AG04449 (cell line): ENCODE results near the gene ZNF438.
"Not testable (repeated sequence)": the region's sequence is repeated elsewhere in the genome, so short reads cannot be mapped to it uniquely, and the experiment has no call there.

Source experiments
- CTCF ChIA-PET: fragments of 350-600 bp; formaldehyde crosslinking; extraction: SDS; loops from one replicate; lab custom pipeline; 2021; ENCODE audit warnings: antibody characterized with exemption; lab: Yijun Ruan, JAX
- POLR2A ChIA-PET: fragments of 400-600, 350-600 bp; formaldehyde crosslinking; extraction: SDS; loops from one replicate; lab custom pipeline; 2020; ENCODE audit warnings: antibody characterized with exemption, inconsistent platforms; lab: Yijun Ruan, JAX
- DNase-seq: peaks from one replicate; pipeline ENCODE4 v3.0.0-alpha.2; 2010; ENCODE audit warnings: low read depth, low spot score
- H3K4me3 ChIP-seq: 2 replicates; pipeline ENCODE4 v1.5.1; 2011; ENCODE audit warnings: low read depth, mild to moderate bottlenecking, control low read depth, low read length
- TF ChIP-seq, protein P1 (sequence below): IDR thresholded peaks from one replicate; pipeline ENCODE4 v1.5.1; 2011; ENCODE audit warnings: mild to moderate bottlenecking, moderate library complexity, low read length, control low read depth, inconsistent platforms; ENCODE audit not compliant: insufficient read depth; ENCODE audit errors: missing control alignments

The ZNF438 gene

DNA sequence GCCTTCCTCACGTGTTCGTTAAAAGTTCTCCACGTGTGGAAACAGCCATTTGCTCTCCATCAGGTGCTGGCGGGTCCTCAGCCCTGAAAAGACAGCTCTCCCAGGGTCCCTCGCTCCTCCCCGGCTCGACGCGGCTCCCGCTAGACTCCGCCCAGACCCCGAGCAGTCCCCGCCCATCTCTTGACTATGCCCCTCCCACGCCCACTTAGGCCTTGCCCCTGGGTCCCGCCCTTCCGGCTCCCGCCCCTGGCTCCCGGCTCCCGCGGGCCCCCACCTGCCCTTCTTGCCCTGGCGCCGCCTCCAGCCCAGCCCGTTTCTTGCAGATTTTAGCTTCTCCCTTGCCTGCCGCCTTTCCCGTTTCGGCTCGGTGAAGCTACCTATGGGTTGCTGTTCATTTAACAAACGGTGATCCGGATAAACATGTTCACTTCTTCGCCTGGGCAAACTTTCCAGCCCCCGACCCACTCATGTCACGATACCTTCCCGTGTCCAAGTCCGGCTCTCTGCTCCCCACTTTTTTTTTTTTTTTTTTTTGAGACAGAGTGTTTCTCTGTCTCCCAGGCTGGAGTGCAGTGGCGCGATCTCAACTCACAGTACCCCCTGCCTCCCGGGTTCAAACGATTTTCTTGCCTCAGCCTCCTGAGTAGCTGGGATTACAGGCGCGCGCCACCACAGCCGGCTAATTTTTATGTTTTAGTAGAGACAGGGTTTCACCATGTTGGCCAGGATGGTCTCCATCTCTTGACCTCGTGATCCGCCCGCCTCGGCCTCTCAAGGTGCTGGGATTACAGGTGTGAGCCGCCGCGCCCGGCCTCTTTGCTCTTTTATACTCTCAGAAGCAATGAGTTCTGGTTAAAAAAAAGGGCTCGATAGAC, 830 bp upstream of the ZNF438 start:
- ChIA-PET CTCF (interaction anchor here (0.7 to 6.0 kb wide), 7 partner anchors 15 to 345 kb away, joined by 3 to 31 read pairs (median 3); no protein-coding TSS in a partner anchor), POLR2A (interaction anchor here (0.5 to 1.6 kb wide), 12 partner anchors 19 to 296 kb away, joined by 3 to 7 read pairs (median 4); no protein-coding TSS in a partner anchor)
- DNase-seq = peak; percentile 62
- TF ChIP-seq, protein P1, sequence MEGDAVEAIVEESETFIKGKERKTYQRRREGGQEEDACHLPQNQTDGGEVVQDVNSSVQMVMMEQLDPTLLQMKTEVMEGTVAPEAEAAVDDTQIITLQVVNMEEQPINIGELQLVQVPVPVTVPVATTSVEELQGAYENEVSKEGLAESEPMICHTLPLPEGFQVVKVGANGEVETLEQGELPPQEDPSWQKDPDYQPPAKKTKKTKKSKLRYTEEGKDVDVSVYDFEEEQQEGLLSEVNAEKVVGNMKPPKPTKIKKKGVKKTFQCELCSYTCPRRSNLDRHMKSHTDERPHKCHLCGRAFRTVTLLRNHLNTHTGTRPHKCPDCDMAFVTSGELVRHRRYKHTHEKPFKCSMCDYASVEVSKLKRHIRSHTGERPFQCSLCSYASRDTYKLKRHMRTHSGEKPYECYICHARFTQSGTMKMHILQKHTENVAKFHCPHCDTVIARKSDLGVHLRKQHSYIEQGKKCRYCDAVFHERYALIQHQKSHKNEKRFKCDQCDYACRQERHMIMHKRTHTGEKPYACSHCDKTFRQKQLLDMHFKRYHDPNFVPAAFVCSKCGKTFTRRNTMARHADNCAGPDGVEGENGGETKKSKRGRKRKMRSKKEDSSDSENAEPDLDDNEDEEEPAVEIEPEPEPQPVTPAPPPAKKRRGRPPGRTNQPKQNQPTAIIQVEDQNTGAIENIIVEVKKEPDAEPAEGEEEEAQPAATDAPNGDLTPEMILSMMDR = no peak
- peak overlapping the region; percentile 69 for H3K4me3 ChIP-seq

DNA sequence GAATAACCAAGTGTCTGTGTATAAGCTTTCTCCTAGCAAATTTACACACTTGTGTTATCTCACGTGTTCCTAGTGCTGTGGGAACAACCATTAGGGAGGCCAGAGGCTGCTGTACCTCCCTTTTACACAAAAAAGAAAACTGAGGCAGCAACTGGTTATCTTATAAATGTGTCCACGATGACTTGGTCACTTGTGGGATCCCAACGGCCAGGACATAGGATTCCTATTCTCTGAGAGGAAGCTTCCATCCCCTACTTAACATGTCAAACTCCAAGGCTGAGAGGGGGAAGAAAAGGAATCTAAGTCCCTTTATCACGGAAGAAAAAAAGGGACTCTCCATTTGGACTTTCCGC, 484 bp downstream of the ZNF438 start:
- peak overlapping the region; percentile 72 for H3K4me3 ChIP-seq
- TF ChIP-seq, protein P1 = no peak
- ChIA-PET POLR2A (interaction anchor here (0.6 to 1.6 kb wide), 12 partner anchors 8 to 300 kb away, joined by 3 to 7 read pairs (median 4); no protein-coding TSS in a partner anchor), CTCF (interaction anchor here (1.2 to 6.0 kb wide), 6 partner anchors 8 to 344 kb away, joined by 3 to 31 read pairs (median 4); no protein-coding TSS in a partner anchor)
- no peak for DNase-seq

DNA sequence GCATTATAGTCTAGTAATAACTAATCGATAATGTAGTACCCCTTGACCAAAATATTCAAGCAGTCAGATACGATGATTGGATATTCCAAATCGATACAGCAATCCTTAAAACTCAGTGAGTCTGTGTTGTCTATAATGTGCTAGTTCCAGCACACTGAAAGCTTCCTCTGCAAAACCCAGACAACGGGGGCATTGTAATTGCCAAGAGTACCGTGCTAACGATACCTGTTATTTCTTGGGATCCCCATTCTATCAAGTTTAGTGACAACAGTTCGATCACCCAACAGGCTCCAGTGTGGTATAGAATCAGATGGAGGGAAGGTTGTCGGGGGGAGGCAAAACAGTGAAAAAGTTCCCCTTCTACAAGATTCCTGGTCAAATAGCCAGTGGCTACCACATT, 865 bp downstream of the ZNF438 start:
- TF ChIP-seq, protein P1 = no peak
- CTCF ChIA-PET = interaction anchor here (1.3 to 6.0 kb wide), 5 partner anchors 9 to 344 kb away, joined by 3 to 31 read pairs (median 4); no protein-coding TSS in a partner anchor
- DNase-seq = no peak
- POLR2A ChIA-PET = no interaction called here
- peak overlapping the region; percentile 72 for H3K4me3 ChIP-seq

DNA sequence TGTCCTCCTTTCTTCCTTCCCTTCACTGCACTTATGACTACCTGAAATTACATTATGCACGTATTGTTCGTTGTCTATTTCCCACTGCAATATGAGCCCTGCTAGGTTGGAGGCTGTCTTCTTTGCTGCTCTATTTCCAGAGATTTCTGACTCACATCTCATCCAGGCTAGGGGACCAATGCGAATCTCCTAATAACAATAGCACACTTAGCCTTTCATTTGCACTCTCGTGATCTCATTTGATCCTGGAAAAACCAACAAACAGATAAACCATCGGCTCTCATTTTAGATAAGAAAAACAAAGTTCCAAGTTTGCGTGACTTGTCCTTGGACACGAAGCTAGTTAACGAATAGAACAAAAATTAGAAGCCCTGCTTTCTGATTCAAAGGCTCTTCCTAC, 1.4 kb downstream of the ZNF438 start:
- CTCF ChIA-PET = interaction anchor here (1.0 to 6.0 kb wide), 4 partner anchors 9 to 343 kb away, joined by 4 to 31 read pairs (median 4); no protein-coding TSS in a partner anchor
- no peak overlapping the region for H3K4me3 ChIP-seq
- POLR2A ChIA-PET = no interaction called here
- TF ChIP-seq, protein P1 = no peak
- no peak for DNase-seq

DNA sequence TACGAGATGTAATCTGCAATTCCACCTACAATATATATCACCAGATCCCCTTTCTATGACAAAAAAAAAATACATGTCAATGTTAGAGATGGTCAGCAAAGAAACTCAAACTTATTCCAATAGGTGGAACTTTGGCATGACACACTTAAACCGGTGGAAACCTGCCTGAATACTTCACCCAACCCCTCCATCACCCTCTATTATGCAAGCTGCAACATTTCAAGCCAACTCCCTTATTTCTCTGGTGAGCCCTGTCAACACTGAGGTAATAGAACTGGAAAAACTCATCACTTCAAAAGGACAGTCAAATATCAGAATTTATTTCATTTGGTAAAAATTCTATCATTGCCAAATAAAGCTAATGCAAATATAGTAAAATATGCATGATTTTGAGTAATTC, 3.6 kb downstream of the ZNF438 start:
- no peak for DNase-seq
- CTCF ChIA-PET = interaction anchor here (1.0 to 1.1 kb wide), 2 partner anchors 16 to 464 kb away, joined by 3 read pairs; no protein-coding TSS in a partner anchor
- POLR2A ChIA-PET = no interaction called here
- no peak overlapping the region for H3K4me3 ChIP-seq
- TF ChIP-seq, protein P1 = no peak

DNA sequence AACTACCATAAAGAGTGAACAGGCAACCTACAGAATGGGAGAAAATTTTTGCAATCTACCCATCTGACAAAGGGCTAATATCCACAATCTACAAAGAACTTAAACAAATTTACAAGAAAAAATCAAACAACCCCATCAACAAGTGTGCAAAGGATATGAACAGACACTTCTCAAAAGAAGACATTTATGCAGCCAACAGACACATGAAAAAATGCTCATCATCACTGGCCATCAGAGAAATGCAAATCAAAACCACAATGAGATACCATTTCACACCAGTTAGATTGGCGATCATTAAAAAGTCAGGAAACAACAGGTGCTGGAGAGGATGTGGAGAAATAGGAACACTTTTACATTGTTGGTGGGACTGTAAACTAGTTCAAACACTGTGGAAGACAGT, 5.4 kb downstream of the ZNF438 start:
- CTCF ChIA-PET, H3K4me3 ChIP-seq, POLR2A ChIA-PET, DNase-seq: not testable (repeated sequence)
